ENCODE data around the gene STING1.
A peak's percentile ranks its signal among the peaks of the same experiment; 100 is the strongest.
"Not testable (repeated sequence)": the region's sequence is repeated elsewhere in the genome, so short reads cannot be mapped to it uniquely, and the experiment has no call there.

STING1 gene

GRCh38 chr5:139503036-139503817 is 20.7 kb upstream of the STING1 start:
- not testable (repeated sequence) for DNase-seq (ENCODE audit: low read depth)

- DNase-seq (ENCODE audit: low read depth), result no peak
These were observed 18.8 kb upstream of the STING1 start for GRCh38 chr5:139501381-139501780.

GRCh38 chr5:139495638-139496435 is 13.3 kb upstream of the STING1 start:
- no peak for DNase-seq (ENCODE audit: low read depth)

- DNase-seq (ENCODE audit: low read depth), result peak; percentile 46
These were observed 12.3 kb upstream of the STING1 start for GRCh38 chr5:139494832-139495231.

- DNase-seq (ENCODE audit: low read depth), result no peak
These were observed 11.7 kb upstream of the STING1 start for GRCh38 chr5:139494256-139494655.

GRCh38 chr5:139492700-139493192 is 10.2 kb upstream of the STING1 start:
- DNase-seq (ENCODE audit: low read depth), result no peak

- DNase-seq (ENCODE audit: low read depth), result no peak
These were observed 5.7 kb upstream of the STING1 start for GRCh38 chr5:139488260-139488659.

GRCh38 chr5:139486201-139486600 is 3.6 kb upstream of the STING1 start:
- no peak for DNase-seq (ENCODE audit: low read depth)

- not testable (repeated sequence) for DNase-seq (ENCODE audit: low read depth)
These were observed 291 bp upstream of the STING1 start for GRCh38 chr5:139482890-139483208.

- DNase-seq (ENCODE audit: low read depth), result no peak
These were observed 943 bp downstream of the STING1 start for GRCh38 chr5:139481580-139482049.

- DNase-seq (ENCODE audit: low read depth), result no peak
These were observed 1.4 kb downstream of the STING1 start for GRCh38 chr5:139481122-139481533.

GRCh38 chr5:139479729-139480128 is 2.8 kb downstream of the STING1 start:
- DNase-seq (ENCODE audit: low read depth), result not testable (repeated sequence)

GRCh38 chr5:139478657-139479423 is 3.7 kb downstream of the STING1 start:
- not testable (repeated sequence) for DNase-seq (ENCODE audit: low read depth)

- no peak for DNase-seq (ENCODE audit: low read depth)
These were observed 6.5 kb downstream of the STING1 start for GRCh38 chr5:139475865-139476617.

- no peak for DNase-seq (ENCODE audit: low read depth)
These were observed 7.4 kb downstream of the STING1 start for GRCh38 chr5:139474890-139475791.

GRCh38 chr5:139473565-139473964 is 9.0 kb downstream of the STING1 start:
- no peak for DNase-seq (ENCODE audit: low read depth)

- DNase-seq (ENCODE audit: low read depth), result no peak
These were observed 9.5 kb downstream of the STING1 start for GRCh38 chr5:139473105-139473504.

- no peak for DNase-seq (ENCODE audit: low read depth)
These were observed 10.1 kb downstream of the STING1 start for GRCh38 chr5:139472386-139473030.

GRCh38 chr5:139470821-139471300 is 11.7 kb downstream of the STING1 start, which contains the start of gene SMIM33:
Gene SMIM33, plus strand, starts transcription at chr5:139471004. Its CDS starts 118 bp downstream, at chr5:139471122.
- no peak for DNase-seq (ENCODE audit: low read depth)
